Measurements from ENCODE around the gene VTN.
"Not testable (repeated sequence)": the region's sequence is repeated elsewhere in the genome, so short reads cannot be mapped to it uniquely, and the experiment has no call there.

Gene VTN

DNA sequence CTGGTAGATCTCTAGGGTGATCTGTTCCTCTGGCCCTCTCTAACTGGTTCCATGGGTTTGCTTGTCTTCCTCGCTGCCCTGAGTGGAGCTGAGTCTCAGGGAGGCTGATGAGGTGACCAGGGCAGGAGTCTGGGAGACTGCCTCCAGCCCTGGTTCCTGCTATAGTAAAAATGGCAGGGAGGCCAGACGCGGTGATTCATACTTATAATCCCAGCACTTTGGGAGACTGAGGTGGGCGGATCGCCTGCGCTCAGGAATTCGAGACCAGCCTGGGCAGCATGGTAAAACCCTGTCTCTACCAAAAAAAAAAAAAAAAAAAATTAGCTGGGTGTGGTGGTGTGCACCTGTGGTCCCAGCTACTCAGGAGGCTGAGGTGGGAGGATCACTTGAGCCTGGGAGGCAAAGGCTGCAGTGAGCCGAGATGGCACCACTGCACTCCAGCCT, 31.3 kb downstream of the VTN start:
- FAIRE-seq, result not testable (repeated sequence)

DNA sequence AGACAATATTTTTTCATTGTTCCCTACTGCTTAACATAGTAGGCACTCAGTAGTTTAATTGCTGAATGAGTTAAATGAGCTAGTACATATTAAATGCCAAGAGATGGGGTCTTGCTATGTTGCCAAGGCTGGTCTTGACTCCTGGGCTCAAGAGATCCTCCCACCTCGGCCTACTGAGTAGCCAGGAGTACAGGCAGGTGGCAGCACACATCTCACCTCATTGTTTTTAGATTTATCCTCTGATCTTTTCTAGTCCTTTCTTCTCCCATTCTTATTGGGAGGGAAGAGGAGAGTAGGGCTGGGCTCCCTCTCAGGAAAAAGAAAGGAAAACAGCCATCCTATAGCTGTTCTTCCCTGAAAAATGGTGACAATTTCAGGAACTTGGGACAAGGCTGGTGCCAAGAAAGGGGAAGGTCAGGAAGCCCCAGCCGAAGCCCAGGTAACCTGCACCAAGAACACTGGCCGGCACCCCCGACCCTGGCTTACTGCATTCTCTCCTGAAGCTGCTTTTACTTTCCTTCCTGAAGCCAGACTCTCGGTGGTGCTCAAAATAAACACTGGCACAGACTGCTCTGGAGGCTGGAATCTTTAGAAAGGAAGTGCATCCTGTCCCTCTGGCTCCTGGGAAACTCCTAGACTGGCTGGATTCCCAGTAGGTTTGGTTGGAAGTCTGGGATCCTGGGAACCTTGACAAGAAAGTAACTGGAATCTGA, 31.9 kb downstream of the VTN start:
- FAIRE-seq, result no peak

DNA sequence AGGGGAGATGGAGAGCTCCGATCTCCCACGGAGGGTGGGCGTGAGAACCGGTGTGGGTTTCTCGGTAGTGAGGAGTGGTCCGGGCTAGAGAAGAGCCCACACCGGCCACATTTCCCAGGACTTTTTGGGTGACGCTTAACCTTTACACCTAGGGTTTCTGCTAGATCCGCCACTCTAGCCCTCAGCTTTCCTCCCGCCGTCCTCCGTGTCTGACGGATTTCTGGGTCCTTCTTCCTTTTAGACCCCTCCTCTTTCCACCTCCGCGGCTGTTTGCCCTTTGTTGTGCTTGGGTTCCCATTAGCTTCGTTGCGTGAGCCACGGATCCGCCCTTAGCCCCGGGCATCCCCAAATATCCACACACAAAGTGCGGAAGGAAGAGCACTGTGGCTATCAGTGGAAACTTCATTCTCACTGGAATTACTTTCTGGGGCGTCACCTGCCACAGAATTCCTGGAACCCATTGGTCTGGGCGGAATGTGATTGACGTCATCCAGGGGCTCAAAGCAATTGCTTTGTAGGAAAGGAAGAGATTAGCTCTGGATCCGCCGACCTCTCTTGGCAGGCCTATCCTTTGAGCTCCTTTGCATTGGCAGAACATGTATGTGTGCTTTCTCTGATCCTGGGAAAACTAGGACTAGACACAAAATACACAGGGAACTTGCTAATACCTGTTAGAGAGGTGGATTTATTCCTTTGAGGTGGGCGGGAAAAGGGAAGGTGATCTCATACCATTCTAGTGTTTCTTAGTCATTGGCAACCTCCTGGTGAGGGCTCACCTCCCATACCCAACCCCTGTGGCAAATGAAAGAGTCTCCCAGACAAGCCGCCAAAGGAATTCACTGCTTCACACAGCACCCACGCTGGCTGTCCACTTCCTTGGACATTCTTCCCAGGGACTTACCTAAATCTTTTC, 33.9 kb downstream of the VTN start:
- FAIRE-seq, result no peak

DNA sequence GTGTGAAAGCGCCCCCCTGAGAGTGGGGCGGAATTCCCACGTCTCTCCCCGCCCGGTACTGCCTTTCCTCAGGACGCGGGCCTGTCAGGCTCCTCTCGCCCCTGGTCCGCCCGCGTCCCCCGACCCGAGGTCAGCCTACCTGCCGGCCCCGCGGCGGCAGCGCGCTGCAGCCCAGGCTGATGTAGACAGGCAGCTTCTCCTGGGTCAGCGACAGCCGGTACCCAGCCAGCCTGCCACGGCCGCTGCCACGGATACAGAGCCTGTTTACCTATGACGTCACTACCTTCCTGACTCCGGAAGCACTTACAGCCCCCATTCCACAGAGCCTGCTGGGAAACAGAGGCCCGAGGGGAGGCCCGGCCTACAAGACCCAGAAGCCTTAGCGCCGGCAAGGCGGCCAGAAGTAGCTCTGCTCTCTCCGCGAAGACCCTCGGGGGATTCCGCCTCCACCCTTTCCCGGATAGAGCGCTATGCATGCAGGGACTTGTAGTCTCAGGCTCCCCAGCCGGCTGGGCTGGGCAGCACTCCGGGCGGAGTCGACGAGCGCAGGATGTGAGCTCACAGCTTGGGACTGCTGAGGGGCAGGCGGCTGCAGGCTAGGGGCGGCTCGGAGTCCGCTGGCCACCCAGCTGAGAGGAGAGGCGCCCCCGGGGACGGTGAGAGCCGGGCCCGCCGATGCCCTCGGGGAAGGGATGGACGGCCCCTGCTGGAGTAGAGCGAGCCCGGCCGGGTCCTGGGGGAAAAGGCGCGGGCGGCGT, 34.7 kb downstream of the VTN start, which contains the start of the genes IFT20 and TNFAIP1:
Gene IFT20, minus strand, starts transcription at position 272 of the 758 bp plus-strand sequence. CDS start 3,487 bp downstream, outside the sequence.
Gene TNFAIP1, plus strand, starts transcription at position 561 of the 758 bp plus-strand sequence. CDS start 3,761 bp downstream, outside the sequence.
- peak; percentile 97 for FAIRE-seq

DNA sequence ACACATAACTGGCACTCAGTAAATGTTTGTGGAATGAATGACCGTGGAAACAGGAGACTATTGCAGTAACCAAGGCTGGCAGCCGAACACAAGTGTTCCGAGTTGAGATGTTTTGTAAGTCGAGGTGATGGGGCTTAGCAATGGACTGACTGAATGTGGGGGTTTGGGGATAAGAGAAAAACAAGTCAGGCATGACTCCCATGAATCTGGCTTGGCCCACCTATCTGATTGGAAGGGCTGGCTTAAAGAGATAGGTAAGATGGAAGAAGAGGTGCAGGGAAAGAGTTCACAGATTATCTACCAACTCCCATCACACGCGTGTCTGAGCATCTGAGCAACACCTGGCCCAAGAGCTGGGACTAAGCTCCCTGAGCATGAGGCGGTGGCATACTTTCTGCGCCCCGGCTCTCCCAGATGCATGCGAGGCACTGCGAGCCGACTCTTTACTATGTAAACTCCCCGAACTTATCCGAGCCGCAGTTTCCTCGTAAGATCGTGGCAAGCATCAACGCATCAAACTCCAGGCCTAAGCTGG, 35.4 kb downstream of the VTN start:
- FAIRE-seq, result no peak

DNA sequence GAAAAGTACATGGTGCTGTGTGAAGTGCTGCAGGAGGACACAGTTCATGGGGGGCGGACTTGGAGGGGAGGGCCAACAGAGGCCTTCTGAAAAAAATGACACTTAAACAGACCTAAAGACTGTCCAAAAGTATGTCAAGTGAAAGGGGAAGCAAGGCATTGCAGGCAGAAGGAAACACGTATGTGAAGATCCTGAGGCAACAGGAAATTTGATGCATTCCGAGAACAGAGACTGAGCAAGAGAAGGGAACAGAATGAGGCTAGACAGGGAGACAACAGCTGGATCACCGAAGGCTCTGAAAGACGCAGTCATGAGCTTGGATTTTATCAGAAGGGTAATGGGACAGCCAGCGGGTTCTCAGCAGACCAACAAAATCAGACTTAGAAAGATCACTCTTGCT, 35.9 kb downstream of the VTN start:
- no peak for FAIRE-seq

DNA sequence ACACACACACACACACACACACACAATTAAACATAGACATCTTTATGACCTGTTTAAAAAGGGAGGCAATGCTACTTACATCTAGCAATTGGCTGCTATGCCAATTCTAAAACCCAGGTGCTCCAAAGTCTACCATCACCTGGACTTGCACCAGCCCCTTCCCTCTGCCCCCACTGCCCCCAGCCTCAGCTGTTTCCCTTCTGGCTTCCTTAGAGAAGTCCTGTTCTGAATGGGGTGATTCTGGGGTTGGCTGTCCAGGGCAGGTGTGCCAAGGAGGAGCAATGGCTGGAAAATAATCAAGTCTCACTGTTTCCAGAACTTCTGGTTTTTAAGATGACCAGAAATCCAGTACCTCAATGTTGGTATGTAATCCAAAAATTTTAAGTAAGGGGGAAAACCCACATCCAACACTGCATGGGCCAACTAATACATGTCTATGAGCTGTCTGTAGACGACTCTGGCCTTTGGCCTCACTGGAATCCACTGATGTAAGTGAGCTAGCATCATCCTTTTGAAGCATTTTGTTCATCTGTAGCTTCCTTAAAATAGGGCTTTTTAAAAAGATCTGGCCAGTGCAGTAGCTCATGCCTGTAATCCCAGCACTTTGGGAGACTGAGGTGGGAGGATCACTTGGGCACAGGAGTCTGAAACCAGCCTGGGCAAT, 36.9 kb downstream of the VTN start:
- FAIRE-seq, result no peak

DNA sequence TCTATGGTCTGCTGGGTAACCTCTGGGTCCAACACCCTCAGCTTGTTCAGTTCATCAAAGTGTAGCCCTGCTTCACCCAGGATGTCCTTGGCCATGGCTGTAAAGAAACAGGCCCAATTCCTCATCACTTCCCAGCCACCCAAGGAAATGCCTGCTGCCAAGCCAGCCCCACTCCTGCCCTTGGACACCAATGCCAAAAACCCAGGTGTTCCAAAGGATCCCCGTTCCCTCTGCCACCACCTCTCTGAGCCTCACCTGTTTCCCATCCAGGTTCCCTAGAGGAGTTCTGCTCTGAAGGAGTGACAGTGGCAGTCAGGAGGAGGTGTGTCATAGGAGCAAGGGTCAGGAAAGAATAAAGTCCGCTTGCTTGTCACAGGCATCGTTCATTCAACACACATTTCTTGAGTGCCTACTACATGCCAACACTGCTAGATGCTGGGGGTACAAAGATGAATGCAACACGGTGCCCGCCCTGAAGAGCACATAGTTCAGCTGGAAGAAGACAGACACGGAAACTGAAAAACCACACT, 38.2 kb downstream of the VTN start:
- FAIRE-seq, result no peak

DNA sequence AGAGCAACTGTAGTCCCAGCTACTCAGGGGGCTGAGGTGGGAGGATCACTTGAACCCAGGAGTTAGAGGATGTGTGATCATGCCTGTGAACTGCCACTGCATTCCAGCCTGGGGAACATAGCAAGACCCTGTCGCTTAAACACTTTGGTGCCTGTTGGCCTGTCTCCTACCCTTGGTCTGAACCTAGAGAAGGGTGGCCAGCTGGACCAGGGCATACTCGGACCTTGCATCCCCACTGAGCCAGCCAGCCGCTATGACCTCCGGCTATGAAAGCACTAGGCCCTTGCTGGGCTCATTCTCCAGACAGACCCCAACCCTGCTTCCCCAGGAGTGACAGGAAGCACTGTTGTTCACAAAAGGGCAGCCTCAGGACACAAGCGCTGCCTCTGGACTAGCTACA, 39.4 kb downstream of the VTN start:
- FAIRE-seq, result no peak

DNA sequence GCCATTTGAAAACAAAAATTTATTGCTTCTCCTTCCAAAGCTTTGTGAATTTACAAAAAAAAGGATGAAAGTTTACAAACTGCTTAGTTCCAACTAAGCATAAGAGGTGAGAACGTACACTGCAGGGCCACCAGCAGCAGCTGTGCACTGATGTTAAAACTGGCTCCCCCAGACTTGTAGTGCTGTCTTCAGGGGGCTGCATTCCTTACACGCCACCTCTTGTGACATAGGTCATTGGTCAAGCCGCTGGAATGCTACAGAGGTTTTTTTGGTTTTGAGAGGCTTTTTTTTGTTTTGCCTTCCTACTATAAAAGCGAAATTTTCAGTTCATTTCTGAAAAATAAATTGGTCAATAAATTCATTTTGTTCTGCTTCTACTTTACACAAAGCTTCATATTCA, 41.8 kb downstream of the VTN start:
- FAIRE-seq, result no peak

DNA sequence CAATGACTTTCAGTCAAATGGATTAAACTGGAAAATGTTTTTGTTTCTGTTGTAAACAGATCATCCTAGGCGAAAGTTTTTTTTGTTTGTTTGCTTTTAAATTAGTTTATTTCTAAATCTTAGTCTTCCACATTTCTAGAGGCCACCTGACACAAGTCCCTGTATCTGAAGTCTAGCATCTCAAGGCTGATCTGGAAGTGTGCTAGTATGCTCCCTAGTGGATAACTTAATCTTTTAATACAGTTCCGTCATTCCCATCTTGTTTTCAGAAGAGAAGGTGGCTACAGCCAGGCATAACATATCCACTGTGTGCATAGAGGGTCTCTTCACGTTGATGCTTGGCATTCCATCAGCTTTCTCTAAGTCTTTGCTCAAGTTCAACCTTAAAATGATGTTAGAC, 42.4 kb downstream of the VTN start:
- no peak for FAIRE-seq

DNA sequence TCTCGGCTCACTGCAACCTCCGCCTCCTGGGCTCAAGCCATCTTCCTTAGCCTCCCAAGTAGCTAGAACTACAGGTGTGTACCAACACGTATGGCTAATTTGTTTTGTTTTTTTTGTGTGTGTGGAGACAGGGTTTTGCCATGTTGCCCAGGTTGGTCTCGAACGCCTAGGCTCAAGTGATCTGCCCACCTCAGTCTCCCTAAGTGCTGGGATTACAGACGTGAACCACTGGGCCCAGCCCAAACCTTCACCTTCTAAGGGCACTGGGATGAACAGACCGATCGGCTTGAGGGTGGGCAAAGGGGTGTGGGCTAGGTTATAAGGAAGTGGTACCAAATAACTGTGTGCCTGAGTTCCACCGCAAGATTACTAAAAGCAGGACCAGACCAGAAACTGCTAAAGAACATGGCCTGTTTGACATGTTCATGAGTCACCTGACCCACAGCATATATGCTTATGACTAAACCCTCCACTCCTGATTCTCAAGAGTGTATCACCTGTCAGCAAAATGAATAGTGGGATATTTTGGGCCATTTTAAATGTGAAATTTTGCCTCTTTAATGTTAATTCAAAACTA, 43.0 kb downstream of the VTN start:
- no peak for FAIRE-seq

DNA sequence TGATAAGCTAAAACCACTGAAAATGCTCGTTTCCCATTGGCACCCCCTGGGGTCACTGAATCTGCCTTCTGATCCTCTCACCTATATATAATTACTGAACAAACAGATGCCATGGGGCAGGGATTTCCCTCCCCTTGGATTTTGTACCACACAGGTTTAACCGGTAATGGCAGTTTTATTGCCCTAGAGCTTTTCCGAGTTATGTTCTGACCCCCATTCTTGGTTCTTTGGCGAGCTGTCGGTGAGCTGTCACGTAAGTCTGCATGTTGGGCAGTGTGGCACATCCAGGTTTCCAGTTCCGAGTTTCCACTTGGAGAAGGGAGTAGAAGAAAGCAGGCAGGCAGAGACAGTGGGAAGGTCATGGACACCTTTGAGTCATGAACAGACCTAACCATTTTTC, 44.0 kb downstream of the VTN start:
- FAIRE-seq, result no peak

DNA sequence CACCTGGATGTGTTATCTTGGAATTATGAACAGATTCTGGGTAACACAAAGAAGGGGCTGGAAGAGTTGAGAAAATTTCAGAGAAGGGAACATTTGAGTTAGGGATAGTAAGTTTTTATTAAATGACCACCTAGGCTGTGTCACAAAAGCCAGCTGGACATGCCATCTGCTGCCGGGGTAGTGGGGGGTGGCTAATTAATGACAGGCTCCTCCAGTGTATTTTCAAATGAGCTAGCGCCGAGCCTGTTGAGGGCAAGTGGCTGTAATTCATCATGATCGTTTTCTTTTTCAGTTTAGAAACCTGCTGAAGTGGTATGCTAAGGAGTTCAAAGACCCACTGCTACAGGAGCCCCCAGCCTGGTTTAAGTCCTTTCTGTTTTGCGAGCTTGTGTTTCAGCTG, 44.9 kb downstream of the VTN start:
- FAIRE-seq, result no peak

DNA sequence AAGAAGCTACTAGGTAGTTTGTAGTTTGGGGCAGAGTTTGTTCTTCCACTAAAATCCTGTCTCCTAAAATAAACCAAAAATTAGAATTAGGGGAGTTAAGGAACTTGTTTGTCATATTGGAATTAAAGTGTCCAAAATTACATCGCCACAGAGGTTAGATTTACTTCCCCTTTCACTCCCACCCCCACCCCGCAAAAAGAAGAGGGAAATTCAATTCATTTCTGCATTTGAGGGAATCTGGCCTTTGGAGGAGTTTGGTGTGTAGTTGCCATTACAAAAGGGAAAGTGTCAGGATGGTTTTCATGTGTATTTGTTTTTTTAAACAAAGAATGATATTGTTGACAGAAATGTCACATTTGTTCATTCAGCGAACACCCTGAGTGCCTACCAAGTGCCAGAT, 45.3 kb downstream of the VTN start:
- FAIRE-seq, result no peak

DNA sequence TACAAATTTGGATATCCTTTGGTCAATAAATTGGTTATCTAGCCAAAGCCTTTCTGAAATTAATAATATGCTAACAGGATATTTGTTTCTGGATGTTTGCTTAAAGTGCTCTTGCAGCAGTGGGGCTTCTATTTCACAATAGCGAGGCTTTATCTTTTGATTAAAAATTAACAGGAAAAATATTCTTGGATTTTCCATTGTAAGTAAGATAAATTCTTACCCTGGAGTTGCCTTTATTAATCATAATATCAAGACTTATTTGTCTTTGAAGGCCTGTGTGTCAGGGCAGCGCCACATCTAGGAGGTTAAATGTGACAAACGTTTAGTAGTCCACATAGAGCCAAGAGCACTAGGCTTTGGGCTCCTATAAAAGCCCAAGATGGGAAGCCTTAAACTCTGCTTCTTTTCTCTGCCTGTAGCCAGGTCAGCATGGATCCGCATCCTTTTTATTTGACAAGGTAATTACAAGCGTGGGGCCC, 45.8 kb downstream of the VTN start:
- FAIRE-seq, result no peak

DNA sequence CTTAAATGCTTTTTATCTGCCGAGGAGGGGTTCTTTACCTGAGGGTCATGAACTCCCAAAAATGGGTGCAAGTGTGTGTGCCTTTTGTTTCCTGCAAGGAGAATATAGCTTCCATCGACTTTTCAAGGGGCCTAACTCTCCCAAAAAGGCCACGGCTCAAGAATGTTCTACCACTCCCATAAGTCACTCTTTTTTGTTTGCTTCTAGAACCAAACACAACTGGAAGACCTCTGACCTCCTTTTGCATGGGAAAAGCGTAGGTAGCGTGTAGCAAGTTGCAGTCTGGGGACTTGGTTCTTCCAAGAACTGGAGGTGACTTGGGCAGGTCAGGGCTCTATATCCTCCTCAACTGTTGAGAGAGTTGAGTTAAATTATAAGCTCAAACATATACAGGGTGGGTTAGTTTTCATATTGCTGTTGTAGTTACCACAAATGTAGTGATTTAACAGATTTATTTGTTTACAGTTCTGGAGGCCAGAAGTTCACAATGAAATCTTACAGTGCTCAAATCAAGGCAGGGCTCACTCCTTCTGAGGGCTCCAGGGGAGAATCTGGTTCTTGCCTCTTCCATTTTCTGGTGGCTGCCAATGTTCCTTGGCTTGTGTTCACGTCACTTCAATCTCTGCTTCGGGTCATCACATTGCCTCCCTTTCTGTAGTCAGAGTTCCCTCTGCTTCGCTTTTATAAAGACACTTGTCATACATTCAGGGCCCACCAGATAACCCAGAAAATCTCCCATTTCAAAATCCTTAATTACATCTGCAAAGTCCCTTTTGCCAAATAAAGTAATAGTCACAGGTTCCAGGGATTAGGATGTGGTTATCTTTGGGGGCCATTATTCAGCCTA, 49.7 kb downstream of the VTN start:
- no peak for FAIRE-seq

DNA sequence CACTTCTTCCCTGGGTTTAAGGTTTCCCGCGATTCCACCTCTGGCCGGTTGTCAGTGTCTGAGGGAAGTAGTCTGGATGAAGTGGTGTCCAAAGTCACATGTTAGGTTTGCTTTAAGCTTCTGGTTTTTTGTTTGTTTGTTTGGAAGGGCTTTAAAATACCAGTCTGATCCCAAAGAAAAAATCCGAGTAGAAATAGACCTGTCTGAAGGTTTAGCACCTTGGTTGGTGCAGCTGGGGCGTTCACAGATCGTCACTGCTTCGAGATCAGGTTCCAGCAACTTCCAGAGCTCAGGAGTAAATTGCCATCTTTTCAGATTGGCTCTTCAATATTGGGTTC, 50.5 kb downstream of the VTN start:
- no peak for FAIRE-seq

DNA sequence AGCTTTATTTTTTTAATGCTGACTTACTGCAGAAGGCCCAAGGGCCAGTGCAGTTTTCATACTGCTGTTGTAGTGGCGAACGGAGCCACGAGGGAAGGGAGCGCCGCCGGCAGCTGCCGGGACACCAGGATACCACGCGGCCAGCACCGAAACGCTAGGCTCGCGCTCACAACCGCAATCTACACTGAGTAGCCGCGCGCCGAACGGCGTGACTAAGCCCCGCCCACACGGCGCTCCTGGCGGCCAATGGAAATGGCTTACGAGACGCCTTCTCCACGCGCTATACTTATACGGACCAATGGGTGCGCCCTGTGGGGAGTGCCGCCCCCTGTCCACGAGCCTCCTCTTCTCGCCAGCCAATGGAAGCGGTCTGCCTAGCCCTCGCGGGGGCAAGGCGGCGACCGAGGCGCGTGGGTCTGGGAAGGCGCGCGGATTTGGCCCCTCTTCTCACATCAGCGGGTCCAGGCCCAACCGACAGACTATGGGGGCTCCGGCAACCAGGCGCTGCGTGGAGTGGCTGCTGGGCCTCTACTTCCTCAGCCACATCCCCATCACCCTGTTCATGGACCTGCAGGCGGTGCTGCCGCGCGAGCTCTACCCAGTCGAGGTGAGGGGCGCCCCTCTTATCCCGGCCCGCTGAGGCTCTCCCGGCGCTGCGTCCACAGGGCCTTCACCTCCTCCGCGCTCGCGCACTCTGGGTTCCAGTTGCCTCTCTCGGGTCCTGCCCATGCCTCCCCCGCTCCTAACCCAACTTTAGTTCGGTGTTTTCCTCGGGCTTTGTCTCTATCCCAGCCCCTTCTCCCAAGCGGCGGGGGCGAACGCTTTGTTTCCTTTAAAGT, 51.1 kb downstream of the VTN start, which contains the start of gene TMEM97:
Gene TMEM97, plus strand, starts transcription at position 442 of the 839 bp plus-strand sequence. Its CDS starts 40 bp downstream, at position 482.
- FAIRE-seq, result peak; percentile 63
